LHCN-M2 (cell line): ENCODE measurements around the gene MAL. TPM values are rescaled to one million over a fixed set of nuclear protein-coding genes. Genes with fewer than 3 reads are reported as not detected.
"Not testable (repeated sequence)": the region's sequence is repeated elsewhere in the genome, so short reads cannot be mapped to it uniquely, and the experiment has no call there.

Experiments used
- DNase-seq: peaks from one replicate; pipeline ENCODE4 v3.0.0-alpha.2; 2012; ENCODE audit warnings: low read depth
- total RNA-seq: library from RNA; depleted of rRNA; stranded (reverse); fragments of >200 nt; gene quantifications from 2 replicates; pipeline ENCODE4 v1.2.3, GENCODE V29; 2014

The MAL gene
- total RNA-seq, 1 experiment from 2014 or later, result not detected

DNA sequence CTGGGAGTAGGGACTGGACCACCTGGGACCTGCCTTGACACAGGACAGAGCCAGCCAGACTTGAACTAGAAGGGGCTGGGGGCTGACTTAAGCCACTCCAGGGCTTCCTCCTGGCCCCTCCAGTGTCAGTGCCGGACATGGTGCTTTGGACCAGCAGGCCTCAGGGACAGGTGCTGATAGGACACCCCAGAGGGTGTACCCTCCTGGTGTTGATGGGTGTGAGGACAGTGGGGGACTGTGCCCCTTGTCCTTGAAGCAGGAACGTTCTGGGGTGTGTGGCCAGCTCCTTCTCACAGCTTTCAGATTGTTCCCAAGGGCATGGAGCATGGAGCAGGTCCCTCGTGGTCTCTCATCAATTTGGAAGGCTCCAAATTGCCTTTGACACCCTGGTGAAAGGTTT, 6.8 kb downstream of the MAL start:
- DNase-seq, result no peak

DNA sequence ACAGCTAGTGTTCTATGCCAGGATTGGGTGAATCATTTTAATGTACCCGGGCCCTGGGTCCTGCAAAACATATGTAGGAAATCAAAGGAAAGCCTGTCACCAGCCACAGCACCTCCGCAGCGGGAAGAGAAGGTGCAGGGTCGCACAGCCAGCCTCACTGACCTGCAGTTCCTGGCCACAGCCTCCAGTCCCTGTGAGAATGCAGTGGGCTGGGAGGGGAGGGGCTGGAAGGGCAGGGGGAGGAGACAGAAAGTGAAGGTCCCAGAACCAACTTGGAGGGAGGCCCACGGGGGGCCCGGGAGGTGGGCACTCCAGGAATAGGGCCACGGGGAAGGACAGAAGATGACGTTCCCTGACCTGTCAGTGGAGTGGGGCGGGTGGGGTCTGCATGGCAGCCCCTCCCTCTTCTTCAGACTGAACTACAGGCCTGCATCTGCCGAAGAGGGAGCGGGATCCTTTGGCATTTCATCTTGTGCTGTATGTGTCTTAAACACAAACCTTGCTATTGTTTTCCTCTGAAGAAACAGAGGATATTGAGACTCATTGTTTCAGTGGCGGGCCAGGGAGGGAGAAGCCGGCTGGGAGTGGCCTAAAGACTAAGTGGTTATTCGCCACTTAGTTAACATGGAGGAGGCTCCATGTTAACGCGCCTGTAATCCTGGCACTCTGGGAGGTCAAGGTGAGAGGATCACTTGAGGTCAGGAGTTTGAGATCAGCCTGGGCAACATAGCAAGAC, 7.5 kb downstream of the MAL start:
- no peak for DNase-seq

- peak; percentile 41 for DNase-seq
Observed at GRCh38 chr2:95034221-95034620, 8.7 kb downstream of the MAL start.

GRCh38 chr2:95034818-95035217, 9.3 kb downstream of the MAL start:
- no peak for DNase-seq

- DNase-seq, result no peak
Observed at GRCh38 chr2:95036596-95037383, 11.3 kb downstream of the MAL start.

DNA sequence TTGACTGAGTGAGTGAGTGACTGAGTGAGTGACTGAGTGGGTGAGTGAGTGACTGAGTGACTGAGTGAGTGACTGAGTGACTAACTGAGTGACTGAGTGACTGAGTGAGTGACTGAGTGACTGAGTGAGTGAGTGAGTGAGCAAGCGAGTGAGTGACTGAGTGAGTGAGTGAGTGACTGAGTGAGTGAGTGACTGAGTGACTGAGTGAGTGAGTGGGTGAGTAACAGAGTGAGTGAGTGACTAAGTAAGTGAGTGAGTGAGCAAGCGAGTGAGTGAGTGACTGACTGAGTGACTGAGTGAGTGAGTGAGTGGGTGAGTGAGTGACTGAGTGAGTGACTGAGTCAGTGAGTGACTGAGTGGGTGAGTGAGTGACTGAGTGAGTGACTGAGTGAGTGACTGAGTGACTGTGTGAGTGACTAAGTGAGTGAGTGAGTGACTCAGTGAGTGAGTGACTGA, 11.9 kb downstream of the MAL start:
- DNase-seq, result no peak

DNA sequence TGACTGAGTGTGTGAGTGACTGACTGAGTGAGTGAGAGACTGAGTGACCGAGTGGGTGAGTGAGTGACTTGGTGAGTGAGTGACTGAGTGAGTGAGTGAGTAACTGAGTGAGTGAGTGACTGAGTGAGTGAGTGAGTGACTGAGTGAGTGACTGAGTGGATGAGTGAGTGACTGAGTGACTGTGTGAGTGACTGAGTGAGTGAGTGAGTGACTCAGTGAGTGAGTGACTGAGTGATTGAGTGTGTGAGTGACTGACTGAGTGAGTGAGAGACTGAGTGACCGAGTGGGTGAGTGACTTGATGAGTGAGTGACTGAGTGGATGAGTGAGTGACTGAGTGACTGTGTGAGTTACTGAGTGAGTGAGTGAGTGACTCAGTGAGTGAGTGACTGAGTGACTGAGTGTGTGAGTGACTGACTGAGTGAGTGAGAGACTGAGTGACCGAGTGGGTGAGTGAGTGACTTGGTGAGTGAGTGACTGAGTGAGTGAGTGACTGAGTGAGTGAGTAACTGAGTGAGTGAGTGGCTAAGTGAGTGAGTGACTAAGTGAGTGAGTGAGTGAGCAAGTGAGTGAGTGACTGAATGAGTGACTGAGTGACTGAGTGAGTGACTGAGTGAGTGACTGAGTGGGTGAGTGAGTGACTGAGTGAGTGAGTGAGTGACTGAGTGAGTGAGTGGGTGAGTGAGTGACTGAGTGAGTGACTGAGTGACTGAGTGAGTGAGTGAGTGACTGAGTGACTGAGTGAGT, 12.5 kb downstream of the MAL start:
- DNase-seq, result not testable (repeated sequence)

GRCh38 chr2:95038635-95039298, 13.3 kb downstream of the MAL start:
- DNase-seq, result no peak

GRCh38 chr2:95039363-95039762, 13.9 kb downstream of the MAL start:
- DNase-seq, result no peak

- DNase-seq, result no peak
Observed at GRCh38 chr2:95039978-95040377, 14.5 kb downstream of the MAL start.

GRCh38 chr2:95040426-95040825, 14.9 kb downstream of the MAL start:
- DNase-seq, result no peak

GRCh38 chr2:95041060-95041823, 15.7 kb downstream of the MAL start:
- no peak for DNase-seq

DNA sequence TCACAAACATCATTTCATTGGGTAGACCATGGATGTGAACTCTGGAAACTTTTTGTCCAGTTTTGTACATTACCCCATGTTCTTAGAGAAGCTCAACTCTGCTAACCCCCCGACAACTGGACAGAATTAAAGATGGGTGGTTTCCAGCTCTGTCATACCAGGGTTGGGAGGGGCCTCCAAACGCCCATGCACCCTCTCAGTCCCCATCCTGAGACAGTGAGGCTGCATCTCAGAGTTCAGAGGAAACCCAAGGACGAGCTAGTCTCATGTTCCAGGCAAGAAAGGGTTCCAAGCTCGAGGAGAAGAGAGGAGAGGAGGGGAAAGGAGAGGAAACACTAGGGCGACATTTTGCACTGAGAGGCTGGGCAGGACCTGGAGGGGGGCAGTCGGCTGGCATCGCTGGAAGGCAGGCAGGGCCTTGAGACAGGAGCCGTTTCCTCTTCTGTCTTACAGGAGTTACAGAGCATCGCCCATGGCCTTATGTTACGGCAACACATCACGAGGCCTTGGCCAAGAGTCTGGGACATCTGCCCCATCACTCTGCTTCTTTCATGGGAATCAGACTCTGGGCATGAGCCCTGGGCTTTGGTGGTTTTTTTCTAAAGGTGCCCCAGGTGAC, 16.4 kb downstream of the MAL start:
- DNase-seq, result no peak

- DNase-seq, result peak; percentile 45
Observed at GRCh38 chr2:95042472-95043271, 17.2 kb downstream of the MAL start.

- peak; percentile 86 for DNase-seq
Observed at GRCh38 chr2:95043300-95044093, 18.0 kb downstream of the MAL start.

DNA sequence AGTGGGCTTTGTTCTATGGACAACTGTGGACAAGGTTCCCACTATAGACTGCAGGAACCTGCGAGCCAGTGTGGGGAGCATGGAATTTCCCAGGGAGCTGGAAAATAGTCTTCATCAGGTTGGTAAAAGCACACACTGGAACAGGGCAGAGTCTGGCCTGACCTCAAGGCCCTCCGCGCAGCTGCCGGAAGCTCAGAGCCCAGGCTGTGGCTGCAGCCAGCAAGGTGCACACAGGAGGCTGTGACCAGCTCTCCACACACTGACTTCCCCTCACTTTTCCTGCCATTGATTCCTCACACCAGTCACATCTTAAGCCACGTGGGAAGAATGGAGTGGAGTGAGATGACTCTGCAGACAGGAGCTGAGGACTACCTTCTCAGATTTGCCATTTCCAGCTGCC, 19.1 kb downstream of the MAL start:
- no peak for DNase-seq

DNA sequence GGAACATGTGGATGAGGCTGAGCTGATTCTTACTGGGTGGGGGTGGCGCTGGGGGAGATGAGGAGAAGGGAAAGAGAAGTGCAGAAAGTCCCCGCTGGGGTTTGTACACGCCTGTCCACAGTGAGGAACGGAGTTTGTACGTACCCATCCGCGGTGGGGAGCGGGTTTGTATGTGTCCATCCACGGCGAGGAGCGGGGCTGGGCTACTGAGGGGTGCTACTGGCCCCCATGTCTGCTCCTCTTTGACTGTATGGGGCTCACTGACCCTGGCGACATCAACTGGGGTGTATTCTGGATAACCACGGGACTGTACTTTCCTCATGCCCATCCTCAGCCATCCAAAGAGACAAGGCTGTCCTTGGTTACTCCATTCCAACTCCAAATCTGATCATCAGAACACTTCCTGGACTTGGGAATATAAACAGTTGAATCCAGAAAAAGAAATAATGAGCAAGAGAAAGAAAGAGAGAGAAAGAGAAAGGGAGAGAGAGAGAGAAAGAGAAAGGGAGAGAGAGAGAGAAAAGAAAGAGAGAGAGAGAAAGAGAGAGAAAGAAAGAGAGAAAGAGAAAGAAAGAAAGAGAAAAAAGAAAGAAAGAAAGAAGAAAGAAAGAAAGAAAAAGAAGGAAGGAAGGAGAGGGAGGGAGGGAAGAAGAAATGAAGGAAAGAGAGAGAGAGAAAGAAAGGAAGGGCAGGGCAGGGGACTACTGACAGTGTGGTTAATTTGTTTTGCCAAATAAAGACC, 21.0 kb downstream of the MAL start:
- no peak for DNase-seq
